ENCODE data around the gene TRIM14. TPM values are rescaled to one million over a fixed set of nuclear protein-coding genes. Genes with fewer than 3 reads are reported as not detected.

The TRIM14 gene
- total and polyA plus RNA-seq, 2 of the 4 experiments (the other 2 are of a cell fraction): 3.0 to 8.5 TPM

GRCh38 chr9:98067184-98067583 lies 51.8 kb downstream of the TRIM14 start:
- H3K4me3 ChIP-seq (ENCODE audit: insufficient read depth, low read depth, low read length): no peak overlapping the region

More at GRCh38 chr9:98067184-98067583, 51.8 kb downstream of the TRIM14 start:
- H3K23ac ChIP-seq (ENCODE audit: low read depth, low read length): no peak overlapping the region
- no peak overlapping the region for H4K8ac ChIP-seq (ENCODE audit: low read depth in 2 of 2, low read length in 2 of 2)
- H3K27me3 ChIP-seq (ENCODE audit: control insufficient read depth, insufficient read depth, low read length): no peaks in the 10 kb centered on the region
- 0 out of 2 replicates have a peak, but pooled peaks cover 1% of the 10 kb centered on the region for H3K4me1 ChIP-seq (ENCODE audit: control insufficient read depth, insufficient read depth, low read length)
- H4K91ac ChIP-seq (ENCODE audit: insufficient read depth, low read depth, low read length): no peak overlapping the region
- POLR2A ChIA-PET (ENCODE audit: unreplicated experiment): no interaction called here
- intact Hi-C loops (cut with micrococcal nuclease) (no loop called here), dilution Hi-C loops (cut with HindIII; ENCODE audit: low sequenced_read_pairs, unreplicated experiment) (no loop called here), in situ Hi-C loops (cut with MboI; ENCODE audit: low sequenced_read_pairs) (no loop called here)
- no peak overlapping the region for H3K56ac ChIP-seq (ENCODE audit: extremely low read depth, insufficient read depth, low read length)
- H3K79me1 ChIP-seq (ENCODE audit: low read depth in 1 of 2, low read length in 2 of 2): peaks cover 9 to 62% of the 10 kb centered on the region in 2 experiments
- DNase-seq (no peak), ATAC-seq (ENCODE audit: low read depth) (no peak)
- H3K9me1 ChIP-seq (ENCODE audit: insufficient read depth, low read length): 0 out of 2 replicates have a peak, but pooled peaks cover under 1% of the 10 kb centered on the region
- no peak overlapping the region for H3K14ac ChIP-seq (replicated peaks; ENCODE audit: low read depth, low read length)
- no peak overlapping the region for H3K9ac ChIP-seq (ENCODE audit: low read depth, low read length)
- WGBS, 2 experiments (ENCODE audit: extremely low coverage in 2 of 2, insufficient read length in 1 of 2): no CpG with 5 or more reads among the region's 2 CpGs
- no peak overlapping the region for H2BK120ac ChIP-seq (ENCODE audit: low read depth, low read length)
- TF ChIP-seq RFX5 (IDR thresholded peaks at IDR 0.05; ENCODE audit: low read depth, low read length) (no peak), BHLHE40 (IDR thresholded peaks at IDR 0.05; ENCODE audit: low read depth, low read length) (no peak), USF2 (IDR thresholded peaks at IDR 0.05; ENCODE audit: low read depth, low read length) (no peak), RAD21 (IDR thresholded peaks at IDR 0.05; ENCODE audit: low read length) (no peak), NFE2L2 (IDR thresholded peaks at IDR 0.05; ENCODE audit: low read depth, low read length) (no peak), POLR2A (IDR thresholded peaks at IDR 0.05; ENCODE audit: low read depth, low read length) (no peak), CHD1 (IDR thresholded peaks at IDR 0.05; ENCODE audit: low read depth, low read length) (no peak), ELK1 (IDR thresholded peaks at IDR 0.05; ENCODE audit: borderline replicate concordance, low read depth, low read length) (no peak), FOS (IDR thresholded peaks at IDR 0.05; ENCODE audit: low read depth, low read length) (no peak), MXI1 (IDR thresholded peaks at IDR 0.05; ENCODE audit: borderline replicate concordance, low read depth, low read length) (no peak), CEBPB (IDR thresholded peaks at IDR 0.05; ENCODE audit: low read depth, low read length) (no peak), MAFK (IDR thresholded peaks at IDR 0.05; ENCODE audit: low read depth, low read length) (no peak), CTCF (conservative IDR thresholded peaks at IDR 0.05; ENCODE audit: low read depth, low read length) (no peak)
- H3K36me3 ChIP-seq (ENCODE audit: control insufficient read depth, insufficient read depth, low read length): peaks cover 27% of the 10 kb centered on the region
- CTCF ChIA-PET: no interaction called here
- no peak overlapping the region for H2BK5ac ChIP-seq (ENCODE audit: low read depth, low read length, poor library complexity, severe bottlenecking)
- no peak overlapping the region for H2BK20ac ChIP-seq (ENCODE audit: low read depth, low read length)
- no TSS peak for BruUV-seq (replicated peaks)
- H3K4me2 ChIP-seq (ENCODE audit: low read depth, low read length): no peak overlapping the region
- H3K9me3 ChIP-seq (ENCODE audit: control insufficient read depth, insufficient read depth, low read length): no peaks in the 10 kb centered on the region
- H4K5ac ChIP-seq (ENCODE audit: low read depth, low read length): no peak overlapping the region
- H3K27ac ChIP-seq (ENCODE audit: insufficient read depth, low read length): no peak overlapping the region
- no peak overlapping the region for H2AK5ac ChIP-seq (ENCODE audit: low read depth, low read length)
- H2AK9ac ChIP-seq (replicated peaks; ENCODE audit: low read depth, low read length, poor library complexity): no peak overlapping the region
- no peak overlapping the region for H3K18ac ChIP-seq (ENCODE audit: low read depth, low read length)
- H2BK15ac ChIP-seq (ENCODE audit: low read depth, low read length): no peak overlapping the region
- H2AFZ ChIP-seq (replicated peaks; ENCODE audit: low read length, poor library complexity): no peak overlapping the region
- peaks cover 14% of the 10 kb centered on the region for H4K20me1 ChIP-seq (ENCODE audit: insufficient read depth, low read length)
- no peak overlapping the region for H3K4ac ChIP-seq (ENCODE audit: low read depth, low read length)

Data from IMR-90 (cell line).